Karpas-422 (cell line): Measurements from ENCODE around the gene VDAC2. TPM values are rescaled to one million over a fixed set of nuclear protein-coding genes. Genes with fewer than 3 reads are reported as not detected.

Experiments
- DNase-seq: peaks from one replicate; pipeline ENCODE4 v3.0.0-alpha.2; 2015
- H2AFZ ChIP-seq: fragments of 200-600 bp; sonication (generic); 2 replicates; pipeline ENCODE4 v1.6.1; 2014; ENCODE audit warnings: antibody characterized with exemption, low read length, mixed read lengths
- H3K27ac ChIP-seq: fragments of 200-600 bp; sonication (generic); 2 replicates; pipeline ENCODE4 v1.5.1; 2014; ENCODE audit warnings: mild to moderate bottlenecking, low read length, moderate library complexity
- H3K27me3 ChIP-seq: fragments of 200-600 bp; sonication (generic); 2 replicates; pipeline ENCODE4 v1.6.1; 2014; ENCODE audit warnings: low read length, mixed read lengths
- H3K36me3 ChIP-seq: fragments of 200-600 bp; sonication (generic); 2 replicates; pipeline ENCODE4 v1.6.1; 2014; ENCODE audit warnings: low read length, mixed read lengths; ENCODE audit not compliant: insufficient read depth
- H3K4me1 ChIP-seq: fragments of 200-600 bp; sonication (generic); 2 replicates; pipeline ENCODE4 v1.6.1; 2014; ENCODE audit warnings: mild to moderate bottlenecking, low read length, mixed read lengths
- H3K4me2 ChIP-seq: fragments of 200-600 bp; sonication (generic); 2 replicates; pipeline ENCODE4 v1.6.1; 2014; ENCODE audit warnings: low read length, low read depth, mild to moderate bottlenecking; ENCODE audit not compliant: poor library complexity, severe bottlenecking
- H3K4me3 ChIP-seq: fragments of 200-600 bp; sonication (generic); 2 replicates; pipeline ENCODE4 v1.5.1; 2014; ENCODE audit warnings: mild to moderate bottlenecking, antibody characterized with exemption, low read length, mixed read lengths
- H3K79me2 ChIP-seq: fragments of 200-600 bp; sonication (generic); 2 replicates; pipeline ENCODE4 v1.6.1; 2014; ENCODE audit warnings: mild to moderate bottlenecking, low read length, mixed read lengths
- H3K9ac ChIP-seq: fragments of 200-600 bp; sonication (generic); 2 replicates; pipeline ENCODE4 v1.6.0; 2014; ENCODE audit warnings: low read length
- H3K9me2 ChIP-seq: fragments of 200-600 bp; sonication (generic), shearing (Covaris generic); replicated peaks from 2 replicates; pipeline ENCODE4 v1.6.0; 2014; ENCODE audit warnings: mild to moderate bottlenecking, low read length, moderate library complexity; ENCODE audit not compliant: insufficient read depth
- H3K9me3 ChIP-seq: fragments of 300-700, 200-600 bp; sonication (generic); 2 replicates; pipeline ENCODE4 v1.6.1; 2014; ENCODE audit warnings: low read length, mixed read lengths
- H4K20me1 ChIP-seq: fragments of 200-600 bp; sonication (generic); 2 replicates; pipeline ENCODE4 v1.6.1; 2014; ENCODE audit warnings: mild to moderate bottlenecking, antibody characterized with exemption, low read length, low read depth; ENCODE audit not compliant: insufficient read depth
- total RNA-seq: library from RNA; depleted of rRNA; stranded (reverse); fragments of >200 nt; shearing (Covaris generic); gene quantifications from 2 replicates; pipeline ENCODE4 v1.2.3, GENCODE V29; 2014; ENCODE audit warnings: low replicate concordance

Gene VDAC2
- total RNA-seq, 1 experiment from 2014 or later, result 128 TPM

DNA sequence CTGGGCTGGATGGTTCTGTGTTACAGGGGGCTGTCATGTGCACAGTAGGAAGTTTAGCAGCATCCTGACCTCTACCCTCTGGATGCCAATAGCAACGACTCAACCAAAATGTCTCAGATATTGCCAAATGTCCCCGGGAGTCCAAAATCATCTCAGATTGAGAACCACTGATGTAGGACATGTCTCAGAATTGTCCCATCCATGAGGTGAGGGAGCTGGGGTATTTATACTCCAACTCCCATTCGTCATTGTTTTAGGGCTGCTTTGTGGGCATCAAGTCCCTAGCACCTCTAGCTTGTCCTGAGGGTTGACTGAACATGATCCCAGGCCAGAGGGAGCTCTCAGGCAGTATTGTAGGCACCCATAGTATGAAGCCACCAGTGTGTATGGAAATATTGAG, 50.4 kb downstream of the VDAC2 start:
- Histone ChIP-seq H3K79me2 (no peaks in the 10 kb centered on the region), H3K4me1 (no peaks in the 10 kb centered on the region), H3K4me3 (no peak overlapping the region), H3K9ac (no peak overlapping the region), H3K27me3 (no peaks in the 10 kb centered on the region), H3K9me3 (no peaks in the 10 kb centered on the region), H3K36me3 (no peaks in the 10 kb centered on the region), H3K9me2 (no peaks in the 10 kb centered on the region), H3K27ac (no peak overlapping the region), H3K4me2 (no peak overlapping the region), H2AFZ (no peak overlapping the region), H4K20me1 (no peaks in the 10 kb centered on the region)
- no peak for DNase-seq

- Histone ChIP-seq H3K36me3 (no peaks in the 10 kb centered on the region), H3K9me2 (no peaks in the 10 kb centered on the region), H3K9ac (no peak overlapping the region), H3K9me3 (no peaks in the 10 kb centered on the region), H3K27ac (no peak overlapping the region), H3K4me3 (no peak overlapping the region), H3K4me2 (no peak overlapping the region), H3K4me1 (no peaks in the 10 kb centered on the region), H2AFZ (no peak overlapping the region), H3K79me2 (no peaks in the 10 kb centered on the region), H4K20me1 (no peaks in the 10 kb centered on the region), H3K27me3 (no peaks in the 10 kb centered on the region)
- no peak for DNase-seq
Observed at GRCh38 chr10:75261813-75262705, 51.5 kb downstream of the VDAC2 start.

DNA sequence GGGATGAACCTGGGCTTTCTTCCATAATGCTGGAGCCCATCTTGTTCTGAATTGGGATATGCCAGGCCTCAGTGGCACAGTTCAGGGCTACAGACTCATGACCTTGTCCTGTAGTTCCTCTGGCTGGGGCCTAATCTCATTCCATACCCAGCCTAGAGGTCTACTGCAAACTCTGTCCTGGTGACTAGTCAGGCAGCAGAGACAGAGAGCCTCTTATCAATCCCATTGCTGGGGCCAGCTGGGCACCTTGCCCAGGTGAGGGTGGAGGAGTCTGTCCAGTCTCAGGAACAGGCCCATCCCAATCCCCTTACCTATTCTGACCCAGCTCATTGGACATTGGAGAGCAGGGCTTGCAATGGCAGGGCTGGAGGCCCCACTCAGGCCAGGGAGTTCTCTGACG, 53.2 kb downstream of the VDAC2 start:
- H3K9me3 ChIP-seq, result no peaks in the 10 kb centered on the region
- no peaks in the 10 kb centered on the region for H3K27me3 ChIP-seq
- H3K79me2 ChIP-seq, result no peaks in the 10 kb centered on the region
- no peaks in the 10 kb centered on the region for H4K20me1 ChIP-seq
- no peak overlapping the region for H3K4me3 ChIP-seq
- no peaks in the 10 kb centered on the region for H3K4me1 ChIP-seq
- H3K9me2 ChIP-seq, result no peaks in the 10 kb centered on the region
- no peak for DNase-seq
- H3K36me3 ChIP-seq, result no peaks in the 10 kb centered on the region
- no peak overlapping the region for H3K4me2 ChIP-seq
- no peak overlapping the region for H2AFZ ChIP-seq
- no peak overlapping the region for H3K9ac ChIP-seq
- H3K27ac ChIP-seq, result no peak overlapping the region

DNA sequence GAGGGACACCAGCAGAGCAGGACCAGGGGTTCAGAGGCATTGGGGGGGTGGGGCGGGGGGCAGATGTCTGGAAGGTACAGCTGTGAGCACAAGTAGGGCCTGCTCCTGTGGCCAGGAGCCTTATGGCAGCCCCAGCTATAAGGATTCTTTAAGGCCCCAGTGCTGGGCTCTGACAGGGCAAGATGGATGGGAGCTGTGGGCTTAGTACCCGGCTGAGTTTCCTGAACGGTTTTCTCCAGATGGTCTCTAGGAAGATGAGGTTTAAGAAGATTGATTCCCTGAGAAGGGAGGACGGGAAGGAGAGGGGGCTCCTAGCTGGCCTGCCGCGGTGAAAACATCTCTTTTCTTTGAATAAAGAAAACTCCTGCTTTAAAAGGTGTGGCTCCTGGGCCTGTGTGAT, 55.3 kb downstream of the VDAC2 start:
- Histone ChIP-seq H3K4me3 (no peak overlapping the region), H3K36me3 (no peaks in the 10 kb centered on the region), H3K9me3 (no peaks in the 10 kb centered on the region), H3K27ac (no peak overlapping the region), H3K4me2 (no peak overlapping the region), H2AFZ (no peak overlapping the region), H3K27me3 (no peaks in the 10 kb centered on the region), H3K9ac (no peak overlapping the region), H3K79me2 (no peaks in the 10 kb centered on the region), H4K20me1 (no peaks in the 10 kb centered on the region), H3K9me2 (no peaks in the 10 kb centered on the region), H3K4me1 (no peaks in the 10 kb centered on the region; the same call in 1 of the 2 replicates)
- DNase-seq, result no peak

DNA sequence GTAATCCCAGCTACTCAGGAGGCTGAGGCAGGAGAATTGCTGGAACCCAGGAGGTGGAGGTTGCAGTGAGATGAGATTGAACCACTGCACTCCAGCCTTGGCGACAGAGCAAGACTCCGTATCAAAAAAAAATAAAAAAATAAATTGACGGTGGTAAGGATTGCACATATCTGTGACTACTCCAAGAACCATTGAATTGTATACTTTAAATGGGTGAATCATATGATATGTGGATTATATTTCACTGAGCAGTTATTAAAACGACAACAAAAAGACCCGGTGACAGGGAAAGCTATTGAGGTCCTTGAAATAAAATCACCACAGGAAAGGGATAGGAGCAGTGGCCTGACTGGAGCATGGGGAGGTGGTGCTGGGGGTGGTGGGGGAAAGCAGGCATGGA, 56.3 kb downstream of the VDAC2 start:
- H2AFZ ChIP-seq, result no peak overlapping the region
- no peaks in the 10 kb centered on the region for H3K9me3 ChIP-seq
- no peaks in the 10 kb centered on the region for H3K9me2 ChIP-seq
- H3K27ac ChIP-seq, result no peak overlapping the region
- H3K4me2 ChIP-seq, result no peak overlapping the region
- H3K4me1 ChIP-seq, result no peaks in the 10 kb centered on the region; the same call in 1 of the 2 replicates
- H3K36me3 ChIP-seq, result no peaks in the 10 kb centered on the region
- no peak overlapping the region for H3K9ac ChIP-seq
- no peak overlapping the region for H3K4me3 ChIP-seq
- H3K79me2 ChIP-seq, result no peaks in the 10 kb centered on the region
- no peaks in the 10 kb centered on the region for H3K27me3 ChIP-seq
- H4K20me1 ChIP-seq, result no peaks in the 10 kb centered on the region
- no peak for DNase-seq

DNA sequence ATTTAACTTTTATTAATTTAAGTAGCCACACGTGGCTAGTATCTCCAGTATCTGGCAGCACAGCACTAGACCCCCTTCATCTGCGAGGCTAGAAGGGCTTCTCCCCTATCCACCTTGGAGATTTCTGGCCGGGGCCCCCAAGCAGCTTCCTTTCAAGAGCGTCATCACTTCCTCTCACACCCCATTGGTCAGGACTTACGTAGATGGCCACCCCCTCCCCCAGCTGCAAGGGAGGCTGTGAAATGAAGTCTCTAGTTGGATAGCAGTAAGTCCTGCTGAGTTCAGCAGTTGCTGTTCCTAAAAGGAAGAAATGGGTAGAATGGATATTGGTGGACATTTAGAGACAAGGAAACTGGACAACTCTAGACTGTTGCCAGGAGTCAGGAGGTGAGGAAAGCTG, 59.0 kb downstream of the VDAC2 start:
- Histone ChIP-seq H3K79me2 (no peaks in the 10 kb centered on the region), H3K27me3 (no peaks in the 10 kb centered on the region), H3K4me1 (no peaks in the 10 kb centered on the region; the same call in 1 of the 2 replicates), H3K9me2 (no peaks in the 10 kb centered on the region), H3K36me3 (no peaks in the 10 kb centered on the region), H4K20me1 (no peaks in the 10 kb centered on the region), H3K9me3 (no peaks in the 10 kb centered on the region), H3K4me2 (no peak overlapping the region), H3K4me3 (no peak overlapping the region), H3K27ac (no peak overlapping the region), H3K9ac (no peak overlapping the region), H2AFZ (peak overlapping the region; percentile 56; the same call in 1 of the 2 replicates)
- DNase-seq, result peak; percentile 56

DNA sequence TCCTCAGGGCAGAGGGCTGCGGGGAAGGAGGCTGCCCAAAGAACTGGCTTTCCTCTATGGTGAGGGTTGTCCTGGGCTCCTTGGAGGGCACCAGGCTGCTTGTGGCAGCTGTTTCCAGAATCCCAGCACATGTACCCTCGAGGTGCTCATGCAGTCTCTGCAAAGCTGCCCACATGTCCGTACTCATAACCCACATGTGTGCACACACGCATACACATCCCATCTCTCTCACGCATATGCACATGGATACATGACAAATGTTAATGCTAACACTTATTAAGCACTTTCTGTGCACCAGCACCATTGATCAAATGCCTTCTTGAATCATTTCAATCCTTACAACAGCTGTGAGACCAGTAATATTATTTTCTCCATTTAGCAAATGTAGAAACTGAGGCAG, 61.5 kb downstream of the VDAC2 start:
- Histone ChIP-seq H3K4me2 (no peak overlapping the region), H3K4me3 (no peak overlapping the region)
- DNase-seq, result no peak

GRCh38 chr10:75272896-75273295, 62.3 kb downstream of the VDAC2 start:
- H3K9me2 ChIP-seq, result no peaks in the 10 kb centered on the region
- H3K79me2 ChIP-seq, result no peaks in the 10 kb centered on the region
- no peak overlapping the region for H3K9ac ChIP-seq
- H3K27ac ChIP-seq, result no peak overlapping the region
- H3K4me1 ChIP-seq, result no peaks in the 10 kb centered on the region; the same call in 1 of the 2 replicates
- DNase-seq, result no peak
- no peak overlapping the region for H2AFZ ChIP-seq
- H3K36me3 ChIP-seq, result no peaks in the 10 kb centered on the region
- H3K4me2 ChIP-seq, result no peak overlapping the region
- H3K4me3 ChIP-seq, result no peak overlapping the region
- H3K27me3 ChIP-seq, result no peaks in the 10 kb centered on the region
- no peaks in the 10 kb centered on the region for H4K20me1 ChIP-seq
- H3K9me3 ChIP-seq, result no peaks in the 10 kb centered on the region

More for the DNA sequence above, 61.5 kb downstream of the VDAC2 start:
- H3K27me3 ChIP-seq, result no peaks in the 10 kb centered on the region
- H3K27ac ChIP-seq, result no peak overlapping the region
- no peaks in the 10 kb centered on the region; the same call in 1 of the 2 replicates for H3K4me1 ChIP-seq
- H2AFZ ChIP-seq, result no peak overlapping the region
- H3K9me2 ChIP-seq, result no peaks in the 10 kb centered on the region
- no peaks in the 10 kb centered on the region for H3K9me3 ChIP-seq
- no peaks in the 10 kb centered on the region for H4K20me1 ChIP-seq
- no peak overlapping the region for H3K9ac ChIP-seq
- no peaks in the 10 kb centered on the region for H3K36me3 ChIP-seq
- H3K79me2 ChIP-seq, result no peaks in the 10 kb centered on the region
